Fibroblast of skin of left biceps (primary cell): Measurements from ENCODE around the gene DNAH8.

Experiments used
- DNase-seq, 2 experiments: peaks; one replicate each; pipeline ENCODE4 v3.0.0-alpha.2; 2013; ENCODE audit warnings: low read depth in 2 of 2

The DNAH8 gene

DNA sequence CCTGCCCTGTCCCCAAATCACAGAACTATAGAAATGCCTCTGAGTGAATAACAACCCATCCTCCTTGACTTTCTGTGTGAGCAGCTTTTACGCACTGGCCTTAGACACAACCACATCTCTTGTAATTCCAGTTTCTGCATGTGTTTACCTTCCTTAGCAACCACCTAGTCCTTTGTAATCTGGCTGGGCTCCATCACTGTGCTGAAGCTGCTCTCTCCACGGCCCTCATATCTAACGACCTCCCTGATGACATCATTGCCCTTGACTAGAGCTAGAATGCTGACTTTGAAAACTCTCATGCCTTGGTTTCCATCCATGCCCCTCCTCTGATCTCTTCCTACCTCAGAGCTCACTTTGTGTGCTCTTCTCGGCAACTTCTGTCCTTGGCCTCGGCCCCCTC is 303.0 kb downstream of the DNAH8 start:
- DNase-seq = no peak

DNA sequence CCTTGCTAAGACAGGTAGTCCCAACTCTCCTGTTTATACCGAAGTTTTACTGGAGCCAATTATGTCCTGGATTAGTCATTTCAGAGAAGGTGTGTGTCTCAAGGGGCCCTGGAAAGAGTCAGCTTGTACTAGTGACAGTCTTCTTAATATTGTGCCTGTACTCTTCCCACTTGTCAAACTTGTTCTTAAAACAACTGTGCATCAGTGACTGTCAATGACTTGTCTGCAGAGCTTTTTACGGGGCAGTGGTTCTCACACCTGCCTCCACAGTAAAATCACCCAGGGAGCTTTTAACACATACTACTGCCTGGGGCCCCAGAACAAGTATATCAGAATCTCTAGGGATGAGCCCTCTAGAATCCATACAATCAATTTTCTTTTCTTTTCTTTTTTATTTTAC is 305.0 kb downstream of the DNAH8 start:
- DNase-seq = no peak

GRCh38 chr6:39021041-39021440 is 305.9 kb downstream of the DNAH8 start:
- no peak for DNase-seq

GRCh38 chr6:39021779-39022178 is 306.7 kb downstream of the DNAH8 start:
- DNase-seq = no peak

GRCh38 chr6:39026175-39026574 is 311.1 kb downstream of the DNAH8 start:
- no peak for DNase-seq

GRCh38 chr6:39029156-39030011 is 314.3 kb downstream of the DNAH8 start:
- DNase-seq = no peak

DNA sequence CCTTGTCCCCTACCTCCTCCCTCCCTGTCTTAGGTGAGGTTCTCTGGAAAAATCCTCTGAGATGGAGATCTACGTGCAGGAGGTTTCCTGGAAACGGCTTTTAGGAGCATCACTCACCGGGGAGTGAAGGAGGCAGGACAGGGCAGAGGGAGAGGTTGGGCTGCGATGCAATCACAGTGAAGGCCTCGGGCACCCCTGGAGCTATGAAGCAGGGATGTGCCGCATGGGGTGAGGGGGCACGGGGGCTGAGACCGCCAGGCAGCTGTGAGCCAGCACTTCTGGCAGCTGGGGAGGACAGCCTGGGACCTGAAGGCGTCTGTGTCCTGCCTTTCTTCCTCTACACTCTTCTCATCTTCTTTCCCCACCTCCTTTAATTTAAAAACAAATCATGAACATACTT is 320.6 kb downstream of the DNAH8 start:
- no peak for DNase-seq

DNA sequence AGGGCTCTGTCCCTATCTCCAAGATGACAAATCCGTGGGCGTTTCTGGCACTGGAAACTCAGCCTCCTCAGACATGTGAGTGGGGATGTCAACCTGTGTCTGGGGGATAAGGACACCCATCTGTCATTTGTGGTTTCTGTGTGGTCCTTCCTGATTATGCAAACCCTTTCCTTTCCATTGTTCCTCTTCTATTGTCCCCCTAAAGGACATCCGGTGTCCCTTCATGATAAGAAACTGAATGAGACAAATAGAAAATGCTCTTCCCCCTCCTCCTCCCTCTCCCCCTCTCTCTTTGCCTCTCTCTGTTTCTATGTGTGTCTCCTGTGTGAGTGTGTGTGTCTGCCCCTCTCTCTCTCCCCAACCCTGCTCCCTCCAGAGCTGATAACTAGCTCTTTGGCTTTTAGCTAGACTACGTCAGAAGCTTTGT is 322.0 kb downstream of the DNAH8 start:
- DNase-seq = no peak

DNA sequence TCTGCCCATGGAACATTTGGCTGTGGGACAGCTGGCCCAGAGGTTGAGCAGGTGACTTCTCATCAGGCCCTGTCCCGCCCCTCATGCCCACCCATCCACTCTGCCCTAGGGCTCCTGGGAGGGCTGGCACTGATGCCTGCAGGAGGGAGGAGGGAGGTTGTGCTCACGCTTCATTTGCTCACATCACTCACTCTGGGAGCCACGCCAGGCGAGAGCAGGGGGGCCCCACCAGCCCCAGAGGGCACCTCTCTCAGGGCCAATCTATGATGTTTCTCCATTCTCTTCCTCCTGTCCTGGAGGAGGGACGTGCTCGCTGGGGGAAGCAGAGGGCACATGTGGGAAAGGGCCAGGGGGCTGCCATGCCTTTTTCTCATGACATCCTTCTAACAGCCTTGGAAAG is 322.6 kb downstream of the DNAH8 start:
- no peak for DNase-seq

DNA sequence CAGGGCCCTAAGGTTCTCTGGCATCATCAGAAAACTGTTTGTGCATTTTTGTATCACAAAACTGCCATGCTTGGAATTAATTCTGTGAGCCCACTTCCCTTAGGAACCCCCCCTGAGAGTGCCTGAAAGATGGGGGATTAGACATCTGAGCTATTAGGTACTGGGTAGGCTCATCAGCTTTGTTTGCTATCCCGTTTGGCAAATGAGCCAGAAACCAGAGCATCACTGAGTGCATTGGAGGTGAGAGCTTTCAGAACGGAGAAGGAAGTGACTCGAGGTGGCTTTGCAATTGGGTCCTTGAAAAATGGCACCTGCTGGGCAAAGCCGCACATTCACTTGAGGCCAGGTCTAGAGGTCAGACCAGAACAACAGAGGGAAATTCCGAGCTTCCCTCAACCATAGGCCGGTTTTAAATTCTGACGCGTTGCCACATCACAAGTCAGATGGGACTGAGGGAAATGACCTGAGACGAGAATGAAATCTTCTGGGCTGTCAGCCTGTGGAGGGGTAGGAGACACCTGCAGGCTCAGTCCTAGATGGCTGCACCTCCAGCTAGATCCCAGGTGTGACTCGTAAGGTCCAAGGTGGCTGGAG is 325.1 kb downstream of the DNAH8 start:
- DNase-seq = no peak

- DNase-seq = no peak
These were observed 326.0 kb downstream of the DNAH8 start for GRCh38 chr6:39041072-39041471.

DNA sequence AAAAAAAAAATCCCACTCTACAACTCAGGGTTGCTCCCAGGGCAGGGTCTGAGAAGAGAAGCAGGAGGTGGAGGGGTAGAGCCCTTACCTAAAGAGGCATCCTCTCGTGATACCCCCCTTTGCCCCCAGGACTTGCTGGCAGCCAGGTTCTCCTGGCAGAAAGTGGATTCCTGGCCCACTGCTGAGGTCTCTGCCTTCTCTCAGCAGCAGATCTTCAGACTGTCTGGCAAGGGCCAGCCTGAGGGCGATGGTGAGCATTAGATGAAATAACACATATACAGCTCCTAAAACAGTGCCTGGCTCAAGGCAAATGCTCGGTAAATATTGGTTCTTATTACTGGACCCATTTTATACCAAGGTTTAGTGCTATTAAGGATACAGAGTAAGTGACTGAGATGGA is 328.7 kb downstream of the DNAH8 start:
- DNase-seq = no peak

GRCh38 chr6:39044181-39044580 is 329.1 kb downstream of the DNAH8 start:
- no peak for DNase-seq

DNA sequence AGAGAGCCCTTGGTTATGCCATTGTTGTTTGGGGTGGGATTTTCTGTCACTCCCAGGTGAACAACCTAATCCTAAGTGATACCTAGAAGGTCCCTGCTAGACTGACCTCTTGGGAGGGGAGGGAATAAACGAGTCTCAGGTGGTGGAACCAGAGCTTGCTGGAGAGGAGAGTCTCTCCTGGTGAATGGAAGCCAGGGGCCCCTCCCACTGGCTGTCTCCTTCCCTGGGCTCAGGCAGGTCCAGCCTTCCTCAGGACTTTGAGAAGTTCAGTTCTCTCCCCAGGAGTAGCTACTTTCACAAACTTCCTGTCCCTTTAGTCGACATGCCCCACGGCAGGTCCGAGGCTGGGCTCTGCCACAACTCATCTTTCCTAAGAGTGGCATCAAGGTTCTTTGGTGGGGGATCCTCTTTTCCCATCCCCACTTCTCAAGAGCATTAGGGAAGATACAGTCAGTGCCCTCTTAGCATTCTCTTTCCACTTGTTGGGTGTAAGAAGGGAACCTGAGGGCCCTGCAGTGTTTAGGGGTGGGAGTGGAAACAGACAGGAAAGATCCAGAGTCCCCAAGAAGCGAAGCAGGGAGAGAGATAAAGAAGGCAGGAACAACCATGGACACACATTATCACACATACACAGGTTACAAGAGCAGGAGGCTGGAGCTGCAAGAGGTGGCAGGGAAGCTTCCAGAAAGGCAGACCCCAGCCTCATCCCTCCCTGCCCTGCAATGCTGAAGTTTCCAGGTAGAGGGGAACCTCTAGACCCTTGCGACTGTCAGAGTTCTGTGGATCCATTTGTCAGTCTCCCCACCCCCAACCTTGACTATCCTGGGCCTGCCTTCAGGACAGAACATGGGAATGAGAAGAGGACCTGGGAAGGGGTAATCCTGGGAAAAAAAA is 332.6 kb downstream of the DNAH8 start:
- DNase-seq = no peak

- DNase-seq = no peak
These were observed 333.6 kb downstream of the DNAH8 start, which contains the start of gene GLP1R for GRCh38 chr6:39048481-39049399. TSS of gene GLP1R (plus strand) at chr6:39048781. CDS start at chr6:39048841, 60 bp downstream.

DNA sequence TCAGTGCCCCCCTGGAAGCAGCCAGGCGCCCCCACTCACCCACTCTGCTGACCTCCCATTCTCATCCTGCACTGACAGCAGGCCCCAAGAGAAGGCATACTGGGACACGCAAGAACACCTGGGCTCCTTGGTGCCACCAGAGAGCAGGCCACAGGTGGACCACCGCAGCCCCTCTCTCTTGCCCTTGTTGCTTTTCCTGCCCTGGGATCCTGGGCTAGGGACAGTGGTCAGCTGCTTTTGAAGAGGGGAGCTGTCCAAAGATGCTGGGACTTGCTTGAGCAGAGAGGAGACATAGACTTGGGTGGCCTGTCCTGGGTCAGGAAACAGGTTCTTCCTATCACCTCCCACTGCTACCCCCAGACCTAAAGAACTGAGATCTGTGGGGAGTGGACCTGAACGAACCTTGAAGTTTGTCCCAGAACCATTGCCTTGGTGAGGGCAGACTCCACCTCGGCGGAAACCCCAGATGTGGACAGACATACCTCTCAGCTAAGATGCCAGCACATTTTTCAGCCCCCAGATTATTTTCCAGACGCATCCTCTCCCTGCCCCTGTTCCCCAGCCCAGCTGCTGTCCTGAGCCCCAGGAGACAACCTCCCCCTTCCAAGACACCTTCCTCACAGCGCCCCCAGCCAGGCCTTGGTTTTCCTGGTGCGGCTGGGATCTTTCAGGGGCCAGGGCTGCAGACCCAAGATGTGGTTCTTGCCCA is 334.6 kb downstream of the DNAH8 start:
- no peak for DNase-seq

DNA sequence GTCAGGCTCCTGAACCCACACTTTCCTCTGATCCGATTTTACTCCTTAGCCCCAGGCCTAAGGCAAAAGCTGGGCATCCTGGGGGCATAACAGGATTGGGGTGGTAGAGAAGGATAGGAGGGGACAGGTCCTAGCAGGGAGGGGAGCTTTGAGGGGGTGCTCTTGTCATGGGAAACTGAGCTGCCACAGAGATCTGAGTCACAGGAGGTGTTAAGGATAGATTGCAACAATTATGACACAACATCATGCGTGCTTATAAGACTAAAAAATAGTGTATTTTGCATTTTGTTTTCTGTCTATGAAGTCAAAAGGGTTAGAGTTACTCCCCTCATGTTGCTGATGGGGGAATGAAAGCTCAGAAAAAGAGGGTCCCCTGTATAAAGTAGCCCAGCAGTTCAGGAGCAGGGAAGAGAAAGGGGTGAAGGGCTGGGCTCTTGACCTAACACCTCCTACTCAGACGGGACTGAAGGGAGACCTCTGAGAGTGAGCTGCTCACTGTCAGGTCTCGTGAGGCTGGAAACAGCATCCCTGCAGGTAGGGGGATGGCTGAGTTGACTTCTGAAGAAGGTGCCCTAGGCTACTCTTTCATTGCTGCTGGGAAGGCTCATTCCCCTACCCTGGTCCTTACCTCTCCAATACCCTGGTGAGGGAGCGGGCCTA is 335.5 kb downstream of the DNAH8 start:
- no peak for DNase-seq

GRCh38 chr6:39051399-39052122 is 336.4 kb downstream of the DNAH8 start:
- no peak for DNase-seq

GRCh38 chr6:39053016-39053624 is 338.0 kb downstream of the DNAH8 start:
- no peak for DNase-seq
